GM13976 (cell line): ENCODE data around the gene LRGUK.

Experiments used
- DNase-seq: peaks from one replicate; pipeline ENCODE4 v3.0.0; 2012; ENCODE audit warnings: low spot score
- CTCF ChIP-seq: IDR thresholded peaks from 2 replicates; pipeline ENCODE4 v1.5.1; 2012; ENCODE audit warnings: borderline replicate concordance, mild to moderate bottlenecking; ENCODE audit not compliant: insufficient read depth; ENCODE audit errors: extremely low read depth, missing control alignments, control extremely low read depth
- in situ Hi-C: fragments of 300-500 bp; cut with MboI; formaldehyde crosslinking; loops from one replicate; pipeline ENCODE4 v1.12.0; 2022; ENCODE audit warnings: low sequenced_read_pairs, mixed read lengths, inconsistent platforms; ENCODE audit not compliant: unreplicated experiment

Gene LRGUK

GRCh38 chr7:134179036-134180011 is 52.2 kb downstream of the LRGUK start:
- no peak for DNase-seq
- in situ Hi-C loops: no loop called here
- no peak for TF ChIP-seq CTCF

GRCh38 chr7:134180376-134180775 is 53.2 kb downstream of the LRGUK start:
- in situ Hi-C loops: no loop called here
- DNase-seq: no peak

GRCh38 chr7:134182078-134182477 is 54.9 kb downstream of the LRGUK start:
- in situ Hi-C loops: no loop called here

More at GRCh38 chr7:134180376-134180775, 53.2 kb downstream of the LRGUK start:
- no peak for TF ChIP-seq CTCF

GRCh38 chr7:134184767-134185166 is 57.6 kb downstream of the LRGUK start:
- no peak for TF ChIP-seq CTCF
- no peak for DNase-seq
- in situ Hi-C loops: no loop called here

More at GRCh38 chr7:134182078-134182477, 54.9 kb downstream of the LRGUK start:
- no peak for DNase-seq
- no peak for TF ChIP-seq CTCF

GRCh38 chr7:134186027-134186426 is 58.9 kb downstream of the LRGUK start:
- DNase-seq: no peak
- no peak for TF ChIP-seq CTCF
- in situ Hi-C loops: no loop called here

GRCh38 chr7:134186801-134187200 is 59.7 kb downstream of the LRGUK start:
- TF ChIP-seq CTCF: no peak
- in situ Hi-C loops: no loop called here
- DNase-seq: no peak

- no peak for TF ChIP-seq CTCF
- in situ Hi-C loops: no loop called here
- no peak for DNase-seq
Observed at GRCh38 chr7:134187893-134188292, 60.8 kb downstream of the LRGUK start.
